Measurements from ENCODE around the gene SLC29A1. TPM values are rescaled to one million over a fixed set of nuclear protein-coding genes. Genes with fewer than 3 reads are reported as not detected.

SLC29A1 gene
- total and polyA plus RNA-seq, 2 of the 8 experiments (the other 6 are each of a cell fraction or from before 2014, with no cell fraction given): 187 to 558 TPM

DNA sequence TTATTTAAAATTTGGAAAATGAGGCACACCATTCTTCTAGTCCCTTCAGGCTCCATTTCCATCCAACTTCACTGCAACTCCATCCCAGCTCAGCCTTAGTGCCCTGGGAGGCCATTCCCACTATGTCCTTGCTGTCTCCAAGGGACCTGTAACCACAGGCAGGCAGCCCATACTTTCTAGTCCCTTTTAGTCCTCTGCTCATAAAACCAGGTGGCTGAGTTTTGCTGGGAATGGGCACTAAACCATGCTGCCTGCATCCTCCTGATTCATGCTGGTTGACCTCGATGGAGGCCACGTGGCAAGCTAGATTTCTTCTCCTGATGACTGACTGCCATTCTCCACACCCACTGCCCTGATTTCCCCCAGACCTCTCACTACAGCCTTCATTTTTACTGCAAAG, 34.1 kb upstream of the SLC29A1 start:
- Histone ChIP-seq H2BK15ac (ENCODE audit: low read length) (no peak overlapping the region; the same call in 1 of the 2 replicates), H2BK20ac (ENCODE audit: low read length) (no peak overlapping the region), H3K23ac (ENCODE audit: insufficient read length) (no peak overlapping the region), H4K5ac (ENCODE audit: insufficient read length, low read depth, low read length) (no peak overlapping the region), H4K91ac (replicated peaks; ENCODE audit: insufficient read length, low read length) (no peak overlapping the region), H3K4me2 (ENCODE audit: insufficient read depth in 1 of 2, low read depth in 2 of 2, low read length in 2 of 2) (no peak overlapping the region), H3K27ac (ENCODE audit: low read depth, low read length) (no peak overlapping the region), H3K18ac (ENCODE audit: extremely low read depth, low read length) (no peak overlapping the region), H3K9ac (replicated peaks in 1 of 4; ENCODE audit: extremely low read depth in 1 of 4, low read depth in 3 of 4, low read length in 3 of 4) (no peak overlapping the region), H2AK5ac (ENCODE audit: low read depth, low read length) (no peak overlapping the region), H3K56ac (replicated peaks; ENCODE audit: insufficient read length, low read depth, low read length) (no peak overlapping the region), H3K27me3 (replicated peaks in 1 of 4; ENCODE audit: control insufficient read depth in 3 of 4, extremely low read depth in 1 of 4, insufficient read depth in 3 of 4, low read length in 3 of 4) (no peaks in the 10 kb centered on the region; a peak in 1 of 7 replicates), H3K23me2 (ENCODE audit: low read depth, low read length) (peaks cover 3% of the 10 kb centered on the region; the same call in 1 of the 2 replicates), H2BK5ac (ENCODE audit: low read depth, low read length) (no peak overlapping the region), H4K20me1 (replicated peaks in 1 of 2; ENCODE audit: control insufficient read depth in 1 of 2, insufficient read depth in 2 of 2, low read length in 2 of 2) (no peaks in the 10 kb centered on the region), H2BK120ac (replicated peaks; ENCODE audit: low read depth, low read length) (no peak overlapping the region), H2AFZ (ENCODE audit: low read length) (0 out of 2 replicates have a peak overlapping the region, but pooled peaks have one; percentile 56), H2BK12ac (ENCODE audit: low read depth, low read length) (no peak overlapping the region), H3K79me1 (ENCODE audit: low read depth, low read length) (no peaks in the 10 kb centered on the region), H3K4me3 (ENCODE audit: extremely low read depth in 1 of 4, insufficient read depth in 2 of 4, low read depth in 3 of 4, low read length in 4 of 4) (no peak overlapping the region), H3K4me1 (replicated peaks in 1 of 4; ENCODE audit: control insufficient read depth in 3 of 4, insufficient read depth in 4 of 4, low read length in 3 of 4) (peaks cover 4 to 15% (median 6%) of the 10 kb centered on the region in 4 experiments), H3K14ac (ENCODE audit: insufficient read length) (no peak overlapping the region), H4K8ac (ENCODE audit: extremely low read depth, insufficient read depth, low read length) (peak overlapping the region; percentile 19; the same call in 1 of the 2 replicates), H3K9me3 (ENCODE audit: insufficient read depth in 2 of 2, low read depth in 1 of 2, low read length in 1 of 2) (no peaks in the 10 kb centered on the region), H3K79me2 (ENCODE audit: control insufficient read depth in 1 of 2, insufficient read depth in 2 of 2, low read length in 2 of 2) (no peaks in the 10 kb centered on the region), H3K36me3 (ENCODE audit: control insufficient read depth in 2 of 4, insufficient read depth in 4 of 4, low read length in 3 of 4) (no peaks in the 10 kb centered on the region), H3K4ac (replicated peaks; ENCODE audit: insufficient read length, low read depth, low read length) (no peak overlapping the region)
- ChIA-PET CTCF (ENCODE audit: partially characterized antibody) (interaction anchor here (0.6 to 7.6 kb wide), 7 partner anchors 11 to 90 kb away, joined by 3 to 41 read pairs (median 6); partner anchors contain the start of genes HSP90AB1 and SLC29A1), POLR2A (ENCODE audit: partially characterized antibody) (interaction anchor here (1.2 to 1.7 kb wide), 8 partner anchors 9 to 65 kb away, joined by 3 to 7 read pairs (median 4); partner anchors contain the start of gene HSP90AB1)
- TF ChIP-seq SIRT6 (IDR thresholded peaks at IDR 0.05; ENCODE audit: low read length) (no peak), SP4 (IDR thresholded peaks at IDR 0.05; ENCODE audit: low read length) (no peak), GABPA (IDR thresholded peaks at IDR 0.05; ENCODE audit: borderline replicate concordance, insufficient read depth, low read length) (no peak), CBX5 (IDR thresholded peaks at IDR 0.05; ENCODE audit: low read depth, low read length) (no peak), YY1 (IDR thresholded peaks at IDR 0.05; ENCODE audit: low read depth, low read length) (no peak), GTF2F1 (IDR thresholded peaks at IDR 0.05; ENCODE audit: borderline replicate concordance, low read depth, low read length) (no peak), SRF (IDR thresholded peaks at IDR 0.05; ENCODE audit: low read depth, low read length) (no peak), CHD2 (IDR thresholded peaks at IDR 0.05; ENCODE audit: low read length) (no peak), SUZ12 (IDR thresholded peaks at IDR 0.05; ENCODE audit: low read length) (no peak), TAF7 (optimal IDR thresholded peaks at IDR 0.05; ENCODE audit: borderline replicate concordance, low read depth, low read length) (no peak), ASH2L (IDR thresholded peaks at IDR 0.05; ENCODE audit: low read length) (no peak)
- DNase-seq (ENCODE audit: low read depth in 1 of 2, low spot score in 2 of 2): no peak
- FAIRE-seq: no peak
- 91% methylated on average over 2 of the region's 2 CpGs; no CpG with 5 or more reads in 1 of the 2 experiments for WGBS, 2 experiments (ENCODE audit: extremely low coverage in 1 of 2, insufficient coverage in 1 of 2, insufficient read length in 1 of 2, insufficient replicate concordance in 2 of 2, low coverage in 1 of 2, low lambda C conversion rate in 2 of 2, missing lambda C conversion rate in 1 of 2)
